GM23248 (cell line): Measurements from ENCODE around the gene BBLN. TPM values are rescaled to one million over a fixed set of nuclear protein-coding genes. Genes with fewer than 3 reads are reported as not detected.

Experiments
- DNase-seq: peaks from one replicate; pipeline ENCODE4 v3.0.0-alpha.2; 2015
- H2AFZ ChIP-seq: fragments of 200-600 bp; sonication (generic); 2 replicates; pipeline ENCODE4 v1.6.1; 2016; ENCODE audit warnings: antibody characterized with exemption
- H3F3A ChIP-seq: fragments of 200-600 bp; sonication (generic); 2 replicates; pipeline ENCODE4 v1.6.1; 2016; ENCODE audit warnings: mild to moderate bottlenecking, antibody characterized with exemption, mixed run types; ENCODE audit not compliant: insufficient read depth
- H3K27ac ChIP-seq: fragments of 200-600 bp; sonication (generic); 2 replicates; pipeline ENCODE4 v1.5.1; 2016; ENCODE audit warnings: mild to moderate bottlenecking
- H3K27me3 ChIP-seq: fragments of 200-600 bp; sonication (generic); replicated peaks from 2 replicates; pipeline ENCODE4 v1.6.1; 2016; ENCODE audit warnings: mild to moderate bottlenecking; ENCODE audit not compliant: insufficient read depth
- H3K36me3 ChIP-seq: fragments of 200-600 bp; sonication (generic); 2 replicates; pipeline ENCODE4 v1.6.1; 2016; ENCODE audit warnings: low read depth, mild to moderate bottlenecking
- H3K4me1 ChIP-seq: fragments of 200-600 bp; sonication (generic); 2 replicates; pipeline ENCODE4 v1.6.1; 2016; ENCODE audit warnings: mild to moderate bottlenecking; ENCODE audit not compliant: insufficient read depth
- H3K4me2 ChIP-seq: fragments of 200-600 bp; sonication (generic); one replicate; pipeline ENCODE4 v1.6.1; 2016; ENCODE audit warnings: mild to moderate bottlenecking; ENCODE audit not compliant: unreplicated experiment
- H3K4me3 ChIP-seq: fragments of 200-600 bp; sonication (generic); 2 replicates; pipeline ENCODE4 v1.5.1; 2016; ENCODE audit warnings: mild to moderate bottlenecking
- H3K79me2 ChIP-seq: fragments of 200-600 bp; sonication (generic); 2 replicates; pipeline ENCODE4 v1.6.1; 2016; ENCODE audit warnings: mild to moderate bottlenecking; ENCODE audit not compliant: insufficient read depth
- H3K9ac ChIP-seq: fragments of 200-600 bp; sonication (generic); 2 replicates; pipeline ENCODE4 v1.6.1; 2016; ENCODE audit warnings: mild to moderate bottlenecking
- H3K9me2 ChIP-seq: fragments of 200-600 bp; sonication (generic); 2 replicates; pipeline ENCODE4 v1.6.1; 2016; ENCODE audit warnings: mixed run types, mild to moderate bottlenecking, moderate library complexity; ENCODE audit not compliant: insufficient read depth
- H3K9me3 ChIP-seq: fragments of 200-600 bp; sonication (generic); one replicate; pipeline ENCODE4 v1.6.1; 2017; ENCODE audit warnings: low read depth
- H4K20me1 ChIP-seq: fragments of 200-600 bp; sonication (generic); 2 replicates; pipeline ENCODE4 v1.6.0; 2016; ENCODE audit not compliant: insufficient read depth
- EZH2 ChIP-seq: fragments of 200-600 bp; sonication (generic); IDR thresholded peaks from 2 replicates; pipeline ENCODE4 v1.6.1; 2018; ENCODE audit warnings: antibody characterized with exemption, mild to moderate bottlenecking; ENCODE audit not compliant: insufficient read depth, poor library complexity, severe bottlenecking
- EZH2phosphoT487 ChIP-seq: fragments of 200-600 bp; sonication (generic); IDR thresholded peaks from 2 replicates; pipeline ENCODE4 v1.6.1; 2018; ENCODE audit warnings: antibody characterized with exemption, moderate library complexity, mild to moderate bottlenecking, low read depth; ENCODE audit not compliant: insufficient read depth
- WGBS, 2 experiments: methylation state at CpG; one replicate each; pipeline ENCODE4 v1.1.6; 2015 to 2017; ENCODE audit warnings: low lambda C conversion rate in 2 of 2, low coverage in 1 of 2; ENCODE audit errors: missing lambda C conversion rate in 2 of 2; 5-methylcytosine and 5-hydroxymethylcytosine counted together
- in situ Hi-C: fragments of 300-500 bp; cut with MboI; formaldehyde crosslinking; loops from 2 replicates; pipeline ENCODE4 v1.15.0; 2020
- polyA plus RNA-seq: library from polyadenylated mRNA; unstranded; fragments of >200 nt; fragmentation: Nextera tagmentation; extraction: Ambion mirVana; gene quantifications from 2 replicates; pipeline ENCODE4 v1.2.1, GENCODE V29; 2016
- total RNA-seq: library from RNA; depleted of rRNA; stranded (reverse); fragments of >200 nt; shearing (Covaris generic); gene quantifications from 2 replicates; pipeline ENCODE4 v1.2.3, GENCODE V29; 2014

Gene BBLN
- total and polyA plus RNA-seq, 2 experiments from 2014 or later = 137 to 315 TPM

- no peaks in the 10 kb centered on the region for H3K4me1 ChIP-seq
- H4K20me1 ChIP-seq = no peaks in the 10 kb centered on the region
- H3K9ac ChIP-seq = no peak overlapping the region
- H3K79me2 ChIP-seq = no peaks in the 10 kb centered on the region
- no peak overlapping the region for H3K4me2 ChIP-seq
- 49 to 51% methylated on average over 13 to 15 of the region's 15 CpGs for WGBS, 2 experiments
- H3K9me2 ChIP-seq = no peaks in the 10 kb centered on the region
- H2AFZ ChIP-seq = no peak overlapping the region
- in situ Hi-C loops = no loop called here
- H3K27ac ChIP-seq = no peak overlapping the region
- no peaks in the 10 kb centered on the region for H3F3A ChIP-seq
- no peak overlapping the region for H3K4me3 ChIP-seq
- TF ChIP-seq EZH2 (no peak), EZH2phosphoT487 (no peak)
- no peaks in the 10 kb centered on the region for H3K36me3 ChIP-seq
- DNase-seq = no peak
- no peaks in the 10 kb centered on the region for H3K9me3 ChIP-seq
- no peaks in the 10 kb centered on the region for H3K27me3 ChIP-seq
Measured at GRCh38 chr9:128118971-128119665, 40.9 kb upstream of the BBLN start.

GRCh38 chr9:128120061-128120740 is 39.9 kb upstream of the BBLN start:
- Histone ChIP-seq H3K9ac (no peak overlapping the region), H3K9me2 (no peaks in the 10 kb centered on the region), H4K20me1 (no peaks in the 10 kb centered on the region; the same call in 1 of the 2 replicates), H3K79me2 (peaks cover 8% of the 10 kb centered on the region), H3K9me3 (no peaks in the 10 kb centered on the region), H3K4me3 (no peak overlapping the region), H3K27ac (no peak overlapping the region), H3K4me2 (no peak overlapping the region), H3K27me3 (no peaks in the 10 kb centered on the region), H3F3A (no peaks in the 10 kb centered on the region), H3K4me1 (no peaks in the 10 kb centered on the region), H3K36me3 (no peaks in the 10 kb centered on the region), H2AFZ (no peak overlapping the region)
- no peak for DNase-seq
- WGBS, 2 experiments = 85 to 86% methylated on average over 19 to 20 of the region's 20 CpGs
- in situ Hi-C loops = no loop called here
- TF ChIP-seq EZH2 = no peak
- TF ChIP-seq EZH2phosphoT487 = no peak

- no peak overlapping the region for H3K9ac ChIP-seq
- no peaks in the 10 kb centered on the region for H3K36me3 ChIP-seq
- peaks cover 14% of the 10 kb centered on the region for H3K79me2 ChIP-seq
- H3K9me2 ChIP-seq = no peaks in the 10 kb centered on the region
- H3K27me3 ChIP-seq = no peaks in the 10 kb centered on the region
- no peak overlapping the region for H3K27ac ChIP-seq
- TF ChIP-seq EZH2 = no peak
- TF ChIP-seq EZH2phosphoT487 = no peak
- in situ Hi-C loops = no loop called here
- 88 to 89% methylated on average over 25 to 29 of the region's 29 CpGs for WGBS, 2 experiments
- H2AFZ ChIP-seq = no peak overlapping the region
- no peak for DNase-seq
- no peaks in the 10 kb centered on the region; the same call in 1 of the 2 replicates for H4K20me1 ChIP-seq
- peaks cover 2% of the 10 kb centered on the region; the same call in 1 of the 2 replicates for H3K4me1 ChIP-seq
- H3K4me3 ChIP-seq = no peak overlapping the region
- no peaks in the 10 kb centered on the region for H3F3A ChIP-seq
- no peaks in the 10 kb centered on the region for H3K9me3 ChIP-seq
- no peak overlapping the region for H3K4me2 ChIP-seq
Measured at GRCh38 chr9:128120741-128121465, 39.2 kb upstream of the BBLN start.

GRCh38 chr9:128121466-128121810 is 38.6 kb upstream of the BBLN start:
- H3K9me2 ChIP-seq = no peaks in the 10 kb centered on the region
- H3K79me2 ChIP-seq = peaks cover 19% of the 10 kb centered on the region
- no peak for TF ChIP-seq EZH2phosphoT487
- no peak for TF ChIP-seq EZH2
- no peak overlapping the region for H3K9ac ChIP-seq
- no peaks in the 10 kb centered on the region for H3K9me3 ChIP-seq
- H3K4me2 ChIP-seq = no peak overlapping the region
- WGBS, 2 experiments = 95 to 99% methylated on average over 5 of the region's 5 CpGs
- peaks cover 7% of the 10 kb centered on the region; the same call in 1 of the 2 replicates for H3K4me1 ChIP-seq
- in situ Hi-C loops = no loop called here
- no peak for DNase-seq
- H3K27me3 ChIP-seq = no peaks in the 10 kb centered on the region
- H2AFZ ChIP-seq = no peak overlapping the region
- no peak overlapping the region for H3K4me3 ChIP-seq
- H4K20me1 ChIP-seq = no peaks in the 10 kb centered on the region; the same call in 1 of the 2 replicates
- no peaks in the 10 kb centered on the region for H3K36me3 ChIP-seq
- no peaks in the 10 kb centered on the region for H3F3A ChIP-seq
- H3K27ac ChIP-seq = no peak overlapping the region
